Stimulated activated CD4-positive, alpha-beta T cell treated with anti-CD3 and anti-CD28 coated beads, Interleukin-2, amount 100 ng/mL, for 48 hours (primary cell): Measurements from ENCODE around the gene HSD11B1.
A peak's percentile ranks its signal among the peaks of the same experiment; 100 is the strongest.
"Not testable (repeated sequence)": the region's sequence is repeated elsewhere in the genome, so short reads cannot be mapped to it uniquely, and the experiment has no call there.

Source experiments
- DNase-seq, 2 donors: peaks; one replicate each; pipeline ENCODE4 v3.0.0-alpha.2; 2020

Gene HSD11B1

GRCh38 chr1:209692296-209692695, 12.3 kb upstream of the HSD11B1 start:
- DNase-seq = no peak

- peak; percentile 80 to 82 for DNase-seq
Measured at GRCh38 chr1:209692745-209693504, 11.7 kb upstream of the HSD11B1 start.

- DNase-seq = no peak
Measured at GRCh38 chr1:209696673-209697072, 8.0 kb upstream of the HSD11B1 start.

DNA sequence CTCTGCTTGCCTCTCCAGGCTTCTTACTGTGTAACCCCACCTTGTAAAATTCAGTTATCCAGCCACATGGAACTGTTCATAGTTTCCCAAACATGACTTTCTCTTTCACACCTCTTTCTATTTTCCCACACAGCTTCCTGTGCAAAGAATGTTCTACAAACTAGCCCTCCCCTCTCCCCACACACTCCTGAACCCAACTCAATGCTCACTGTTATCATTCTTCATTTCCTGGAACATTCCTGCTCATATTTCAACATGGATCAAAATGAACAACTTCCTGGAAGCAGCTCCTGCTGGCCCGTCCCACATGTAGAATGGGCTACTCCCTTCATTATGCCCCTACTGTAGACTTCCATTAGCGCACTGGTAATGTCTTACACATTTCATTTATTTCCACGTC, 7.5 kb upstream of the HSD11B1 start:
- DNase-seq = no peak

DNA sequence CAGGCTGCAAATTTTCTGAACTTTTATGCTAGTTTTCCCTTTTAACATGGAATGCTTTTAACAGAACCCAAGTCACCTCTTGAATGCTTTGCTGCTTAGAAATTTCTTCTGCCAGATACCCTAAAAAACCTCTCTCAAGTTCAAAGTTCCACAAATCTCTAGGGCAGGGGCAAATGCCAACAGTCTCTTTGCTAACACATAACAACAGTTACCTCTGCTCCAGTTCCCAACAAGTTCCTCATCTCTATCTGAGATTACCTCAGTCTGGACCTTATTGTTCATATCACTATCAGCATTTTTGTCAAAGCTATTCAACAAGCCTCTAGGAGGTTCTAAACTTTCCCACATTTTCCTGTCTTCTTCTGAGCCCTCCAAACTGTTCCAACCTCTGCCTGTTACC, 4.0 kb upstream of the HSD11B1 start:
- not testable (repeated sequence) for DNase-seq

DNA sequence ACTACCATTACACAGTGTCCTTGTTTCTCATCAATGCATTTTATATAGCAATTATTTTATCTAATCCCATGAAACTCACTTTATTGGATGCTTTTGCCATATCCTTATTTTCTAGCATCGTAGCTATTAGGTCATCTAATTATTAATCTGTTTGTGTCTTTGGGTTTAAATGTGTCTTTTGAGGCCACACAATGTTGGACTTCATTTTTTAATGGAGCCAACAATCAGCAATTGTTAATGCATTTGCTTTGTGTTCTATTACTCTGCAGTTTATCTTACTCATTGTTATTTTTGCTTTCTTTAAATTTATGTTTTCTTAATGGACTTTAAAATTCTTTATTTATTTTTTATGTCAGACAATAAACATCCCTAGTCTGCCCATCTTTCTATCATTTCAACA, 1.8 kb upstream of the HSD11B1 start:
- DNase-seq = no peak

DNA sequence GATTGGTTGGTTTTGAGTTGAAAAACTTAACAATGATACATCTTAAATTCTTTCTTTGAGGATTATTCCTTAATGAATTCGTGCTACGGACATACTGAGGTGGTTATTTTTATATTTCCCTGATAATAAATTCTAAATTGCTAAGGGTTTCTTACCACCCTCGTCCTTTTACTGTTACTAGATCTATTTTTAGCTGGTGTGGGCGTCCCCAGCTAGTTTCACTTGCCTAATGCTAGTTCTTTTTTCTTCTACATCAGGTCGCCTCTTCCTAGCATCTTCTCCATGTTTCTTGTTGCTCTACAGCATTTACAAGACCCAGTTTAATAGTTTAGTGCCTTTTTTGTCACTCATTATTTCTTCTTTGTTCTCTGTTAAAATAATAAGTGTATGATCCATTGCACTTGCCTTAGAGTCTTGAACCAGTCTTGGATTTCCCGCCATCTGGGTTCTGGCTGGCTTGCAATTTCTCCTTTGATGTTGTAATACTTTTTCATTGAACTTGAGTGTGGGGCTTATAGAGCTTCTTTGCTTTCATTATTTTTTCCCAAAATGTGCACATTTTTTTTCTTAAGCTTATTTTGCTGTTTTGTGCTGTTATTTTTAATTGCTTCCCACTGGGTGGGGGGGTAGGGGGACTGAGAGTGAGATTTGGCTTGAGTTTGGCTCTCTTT, 677 bp upstream of the HSD11B1 start:
- DNase-seq = no peak

GRCh38 chr1:209705033-209705598, 470 bp downstream of the HSD11B1 start:
- no peak for DNase-seq

GRCh38 chr1:209706622-209707021, 2.0 kb downstream of the HSD11B1 start:
- no peak for DNase-seq

DNA sequence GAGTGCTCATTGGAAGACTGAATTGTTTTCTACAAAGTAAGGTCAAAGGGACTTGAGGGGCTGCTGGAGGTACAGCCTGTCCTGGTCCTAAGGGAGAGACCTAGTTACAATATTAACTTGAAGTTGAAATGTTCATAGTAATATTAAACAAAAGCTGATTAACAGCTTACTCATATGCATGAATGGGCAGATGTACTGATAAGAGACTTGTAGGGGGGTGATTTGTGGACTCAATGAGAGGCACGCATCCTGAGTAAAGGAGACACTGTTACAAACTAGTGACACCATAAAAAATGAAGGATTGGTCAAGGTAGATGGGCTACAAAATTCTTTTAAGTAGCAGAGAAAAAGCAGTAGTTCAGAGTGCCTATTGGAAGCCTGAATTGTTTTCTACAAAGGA, 2.7 kb downstream of the HSD11B1 start:
- no peak for DNase-seq

DNA sequence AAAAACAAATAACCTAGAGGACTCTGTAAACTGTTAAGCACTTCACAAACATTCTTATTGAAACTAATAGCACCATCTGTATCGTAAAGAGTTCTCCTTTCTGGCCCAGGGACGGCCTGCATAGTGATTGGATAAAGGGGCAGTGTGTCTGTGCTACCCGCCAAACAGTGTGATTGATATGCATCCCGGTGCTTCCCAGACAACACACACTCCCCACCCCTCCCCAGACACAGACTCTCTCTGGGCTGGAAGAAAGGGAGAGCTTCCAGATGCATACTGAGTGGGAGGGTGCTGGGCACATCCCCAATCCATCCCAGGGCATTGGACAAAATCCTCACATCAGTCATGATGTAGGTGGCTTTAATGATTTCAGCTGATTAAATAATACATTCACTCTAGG, 3.7 kb downstream of the HSD11B1 start:
- DNase-seq = no peak

- DNase-seq = no peak
Measured at GRCh38 chr1:209710093-209710492, 5.4 kb downstream of the HSD11B1 start.

DNA sequence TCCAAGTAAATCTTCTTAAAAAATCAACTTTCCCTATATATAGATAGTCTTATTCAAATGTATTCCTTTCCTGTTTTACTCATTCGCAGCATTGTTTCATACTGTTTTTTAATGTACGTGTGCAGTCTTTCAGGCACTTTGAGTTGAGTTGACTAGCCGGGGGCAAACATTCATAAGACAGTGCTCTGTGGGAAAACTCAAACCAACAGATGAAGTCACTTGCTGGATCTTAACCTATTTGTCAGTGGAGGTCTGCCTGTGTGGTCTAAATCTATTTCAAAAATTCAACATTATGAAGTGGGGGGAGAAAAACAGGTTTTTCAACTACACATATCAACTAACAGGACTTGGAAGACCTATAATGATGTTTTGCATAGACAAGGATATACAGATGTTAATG, 6.2 kb downstream of the HSD11B1 start:
- DNase-seq = no peak

GRCh38 chr1:209714338-209714737, 9.7 kb downstream of the HSD11B1 start:
- DNase-seq = no peak

- DNase-seq = no peak
Measured at GRCh38 chr1:209715314-209715713, 10.7 kb downstream of the HSD11B1 start.

GRCh38 chr1:209717818-209718217, 13.2 kb downstream of the HSD11B1 start:
- no peak for DNase-seq

- DNase-seq = no peak
Measured at GRCh38 chr1:209720326-209720725, 15.7 kb downstream of the HSD11B1 start.

DNA sequence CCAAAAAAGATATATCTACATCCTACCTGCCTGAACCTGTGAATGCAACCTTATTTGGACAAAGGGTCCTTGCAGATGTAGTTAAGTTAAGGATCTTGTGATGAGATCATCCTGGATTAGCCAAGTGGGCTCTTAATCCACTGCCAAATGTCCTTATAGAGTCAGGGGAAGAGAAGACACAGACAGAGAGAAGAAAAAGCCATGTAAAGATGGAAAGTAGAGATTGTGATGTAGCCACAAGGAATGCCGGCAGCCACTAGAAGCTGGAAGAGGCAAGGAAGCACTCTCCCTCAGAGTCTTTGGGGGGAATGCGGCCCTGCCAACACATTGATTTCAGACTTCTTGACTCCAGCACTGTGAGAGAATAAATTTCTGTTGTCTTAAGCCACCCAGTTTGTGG, 16.2 kb downstream of the HSD11B1 start:
- DNase-seq = no peak

DNA sequence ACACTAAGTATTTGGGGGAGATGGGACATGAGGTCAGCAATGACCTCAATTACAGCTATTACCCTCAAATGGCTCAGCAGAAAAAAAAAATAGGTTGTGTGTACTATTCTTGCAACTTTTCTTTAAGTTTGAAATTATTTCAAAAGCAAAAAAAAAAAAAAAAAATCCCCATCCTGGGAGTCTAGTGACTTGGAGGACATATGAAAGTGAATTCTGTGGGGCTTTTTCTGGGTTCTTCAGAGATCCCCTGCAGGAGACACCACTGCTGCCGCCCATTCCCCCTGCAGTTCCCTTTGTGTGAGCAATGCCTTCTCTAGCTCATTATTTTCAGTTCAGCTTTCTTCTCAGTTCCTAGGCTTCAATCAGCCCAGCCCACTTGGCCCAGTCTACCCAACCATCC, 16.7 kb downstream of the HSD11B1 start:
- no peak for DNase-seq

DNA sequence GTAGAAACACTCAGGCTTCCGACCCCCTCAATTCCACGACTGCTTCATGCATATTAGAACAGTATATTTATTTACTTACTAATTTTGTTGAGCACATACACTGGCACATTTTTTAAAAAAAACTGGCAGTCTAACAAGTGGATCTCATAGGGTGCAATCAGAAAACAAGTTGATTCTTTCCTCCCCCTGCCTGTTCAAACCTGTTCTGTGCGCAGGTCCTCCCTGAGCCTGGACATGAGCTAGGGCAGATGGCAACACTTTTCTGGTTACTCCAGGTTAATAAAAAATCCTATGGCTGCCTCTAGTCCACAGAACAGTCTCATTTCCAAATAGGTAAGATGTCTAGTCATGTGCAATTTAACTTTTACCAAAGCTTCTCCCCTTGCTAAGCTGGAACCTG, 18.6 kb downstream of the HSD11B1 start:
- no peak for DNase-seq

- peak; percentile 28 to 50 for DNase-seq
Measured at GRCh38 chr1:209723756-209724693, 19.4 kb downstream of the HSD11B1 start.

GRCh38 chr1:209727286-209727685, 22.6 kb downstream of the HSD11B1 start:
- DNase-seq = no peak

GRCh38 chr1:209727785-209728184, 23.1 kb downstream of the HSD11B1 start:
- no peak for DNase-seq
